H54 (cell line): ENCODE data around the gene LETM1.
"Not testable (repeated sequence)": the region's sequence is repeated elsewhere in the genome, so short reads cannot be mapped to it uniquely, and the experiment has no call there.

Source experiments
- DNase-seq: peaks from one replicate; pipeline ENCODE4 v3.0.0; 2011; ENCODE audit warnings: low spot score, mixed read lengths; ENCODE audit not compliant: insufficient read length
- FAIRE-seq: peaks from 3 replicates; lab custom pipeline; 2011; peaks lifted over from hg19 to GRCh38; lab: Jason Lieb, UNC
- POLR2A ChIP-seq: IDR thresholded peaks from 2 replicates; pipeline ENCODE4 v1.6.1; 2011; ENCODE audit warnings: low read depth, mild to moderate bottlenecking, low read length

The LETM1 gene

DNA sequence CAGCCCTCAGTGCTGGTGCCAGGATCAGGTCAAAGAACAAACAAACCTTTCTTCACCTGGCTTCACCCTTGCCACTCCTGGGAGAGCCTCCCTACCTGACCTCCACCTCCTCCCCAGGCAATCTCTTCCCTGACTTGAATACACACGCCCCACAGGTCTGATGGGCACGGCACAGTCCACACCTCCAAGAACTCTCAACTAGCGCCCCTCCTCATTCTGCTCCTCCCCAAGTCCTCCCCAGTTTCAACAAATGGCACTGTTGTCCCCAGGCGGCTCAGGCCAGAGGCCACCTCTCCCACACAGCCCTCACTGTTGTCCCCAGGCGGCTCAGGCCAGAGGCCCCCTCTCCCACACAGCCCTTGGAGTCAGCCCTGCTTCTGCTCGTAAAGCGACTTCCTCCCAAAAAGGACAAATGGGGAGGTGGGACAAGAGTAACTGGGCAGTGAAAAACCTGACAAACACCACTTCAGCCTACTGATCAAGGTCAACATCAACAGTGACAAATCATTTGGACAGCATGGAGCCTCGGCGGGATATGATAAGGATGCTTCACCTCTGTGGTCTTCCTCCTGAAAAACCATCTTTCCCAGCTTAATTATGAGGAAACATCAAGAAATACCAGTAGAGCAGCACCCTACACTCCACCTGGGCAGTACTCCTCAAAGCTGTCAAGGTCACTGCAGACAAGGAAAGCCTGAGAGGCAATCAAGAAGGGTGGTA, 2.9 kb downstream of the LETM1 start:
- FAIRE-seq: no peak
- no peak for DNase-seq
- no peak for TF ChIP-seq POLR2A

DNA sequence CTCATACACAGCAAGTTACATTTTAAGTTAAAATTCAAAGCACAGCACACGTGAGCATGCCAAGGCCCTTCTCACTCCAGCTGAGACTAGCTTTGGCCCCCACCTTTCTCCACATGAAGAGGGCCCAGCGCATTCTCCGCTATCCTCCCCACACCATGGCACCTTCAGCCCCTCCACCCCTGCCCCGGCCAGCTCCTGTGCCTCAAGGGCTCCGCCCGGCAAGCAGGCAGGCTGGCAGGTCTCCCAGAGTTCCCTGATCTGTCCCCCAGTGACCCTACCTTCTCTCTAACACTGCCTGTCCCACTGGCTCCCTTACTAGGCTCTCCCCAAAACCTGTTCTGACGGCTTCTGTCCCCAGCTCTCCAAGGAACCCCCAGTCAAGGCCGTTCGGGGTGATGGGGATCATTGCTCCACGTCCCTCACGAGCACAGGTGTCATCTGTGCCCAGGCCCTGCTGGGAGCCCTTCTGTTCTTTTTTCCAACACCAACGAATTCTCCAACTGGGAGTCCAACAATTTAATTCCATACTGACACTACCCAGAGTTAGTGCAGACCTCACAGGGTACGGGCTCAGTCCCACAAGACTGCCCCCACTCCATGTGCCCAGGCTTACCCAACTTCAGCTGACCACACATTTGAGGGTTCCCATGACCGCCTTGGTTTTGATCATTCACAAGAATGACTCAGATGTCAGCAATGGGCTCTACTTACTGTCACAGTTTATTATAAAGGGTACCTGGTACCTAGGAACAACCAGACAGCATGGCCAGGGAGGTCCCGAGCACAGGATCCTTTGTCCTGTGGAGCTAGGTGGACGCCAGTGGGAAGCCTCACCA, 4.2 kb downstream of the LETM1 start:
- no peak for DNase-seq
- FAIRE-seq: no peak
- TF ChIP-seq POLR2A: no peak

DNA sequence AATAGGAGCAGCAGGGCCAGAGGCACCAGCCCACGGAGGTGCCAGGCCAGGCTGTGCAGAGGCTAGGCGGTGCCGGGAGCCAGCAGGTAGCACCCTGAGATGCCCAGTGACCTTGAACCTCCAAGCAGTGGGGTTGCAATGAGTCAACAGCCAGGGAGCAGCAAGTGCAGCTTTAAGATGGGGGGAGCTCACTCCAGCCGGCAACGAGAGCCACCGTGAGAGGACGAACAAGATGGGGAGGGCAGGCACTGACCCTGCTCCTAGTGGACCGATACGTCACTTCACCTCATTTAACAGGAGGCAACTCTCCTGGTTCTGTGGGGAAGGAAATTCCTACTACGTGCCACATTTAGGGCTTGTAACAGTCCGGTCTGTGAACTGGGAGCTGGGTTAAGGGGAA, 4.8 kb downstream of the LETM1 start:
- DNase-seq (no peak), FAIRE-seq (no peak)
- no peak for TF ChIP-seq POLR2A

DNA sequence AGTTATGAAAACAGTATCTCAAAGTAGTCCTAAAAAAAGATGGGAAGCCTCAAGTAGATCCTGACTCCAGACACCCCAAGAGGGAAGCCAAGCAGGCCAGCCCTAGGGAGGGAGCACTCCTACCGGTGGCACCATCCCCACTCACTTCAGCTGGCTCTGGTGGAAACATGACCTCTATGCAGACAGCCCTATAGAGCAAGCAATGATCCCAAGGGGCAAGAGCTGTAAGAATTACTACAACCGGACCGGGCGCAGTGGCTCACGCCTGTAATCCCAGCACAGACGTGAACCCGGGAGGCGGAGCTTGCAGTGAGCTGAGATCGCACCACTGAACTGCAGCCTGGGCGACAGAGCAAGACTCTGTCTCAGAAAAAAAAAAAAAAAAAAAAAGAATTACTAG, 5.7 kb downstream of the LETM1 start:
- FAIRE-seq (no peak), DNase-seq (no peak)
- TF ChIP-seq POLR2A: no peak

DNA sequence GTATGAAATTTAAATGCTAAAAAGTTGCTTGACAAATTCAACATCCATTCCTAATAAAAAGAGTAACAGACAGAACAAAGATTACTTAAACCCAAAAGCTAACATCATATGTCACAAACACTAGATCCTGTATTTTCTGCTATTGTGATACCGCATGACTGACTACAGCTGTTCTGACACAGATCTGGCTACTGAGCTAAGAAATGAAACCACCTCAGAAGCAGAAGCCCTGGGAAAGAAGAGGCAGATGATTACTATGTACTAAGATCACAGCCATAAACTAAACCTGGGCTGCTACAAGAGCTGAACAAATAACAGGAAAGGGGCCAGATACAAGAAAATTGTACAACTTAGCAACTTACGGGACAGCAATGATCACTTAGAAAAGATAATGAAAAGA, 9.4 kb downstream of the LETM1 start:
- FAIRE-seq (no peak), DNase-seq (no peak)
- TF ChIP-seq POLR2A: no peak

DNA sequence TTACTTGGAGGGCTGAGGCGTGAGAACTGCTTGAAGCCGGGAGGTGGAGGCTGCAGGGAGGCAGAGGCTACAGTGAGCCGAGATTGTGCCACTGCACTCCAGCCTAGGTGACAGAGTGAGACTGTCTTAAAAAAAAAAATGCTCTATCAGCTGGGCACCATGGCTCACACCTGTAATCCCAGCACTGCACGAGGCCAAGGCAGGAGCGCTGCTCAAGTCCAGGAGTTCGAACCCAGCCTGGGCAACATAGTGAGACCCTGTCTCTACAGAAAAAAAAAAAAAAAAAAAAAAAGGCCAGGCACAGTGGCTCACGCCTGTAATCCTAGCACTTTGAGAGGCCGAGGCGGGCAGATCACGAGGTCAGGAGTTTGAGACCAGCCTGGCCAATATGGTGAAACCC, 11.3 kb downstream of the LETM1 start:
- not testable (repeated sequence) for FAIRE-seq, DNase-seq

DNA sequence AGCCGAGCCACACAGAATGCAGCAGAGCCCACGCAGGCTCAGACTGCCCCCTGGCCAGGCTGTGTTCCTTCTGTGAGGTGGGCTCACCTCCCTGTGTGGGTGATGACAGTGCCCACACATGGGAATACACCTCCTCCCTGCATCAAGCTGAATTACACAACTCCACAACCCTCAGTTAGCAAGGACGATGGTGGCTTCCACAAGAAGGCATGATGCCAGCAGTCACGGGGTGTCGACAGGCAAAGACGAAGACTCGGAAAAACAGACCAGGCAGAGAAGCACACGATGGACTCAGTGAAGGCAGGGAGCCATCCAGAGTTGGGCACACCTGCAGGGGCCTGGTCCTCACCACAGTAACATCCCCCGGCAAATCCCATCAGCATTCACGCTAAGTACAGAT, 12.1 kb downstream of the LETM1 start:
- FAIRE-seq: no peak
- no peak for DNase-seq
- TF ChIP-seq POLR2A: no peak

DNA sequence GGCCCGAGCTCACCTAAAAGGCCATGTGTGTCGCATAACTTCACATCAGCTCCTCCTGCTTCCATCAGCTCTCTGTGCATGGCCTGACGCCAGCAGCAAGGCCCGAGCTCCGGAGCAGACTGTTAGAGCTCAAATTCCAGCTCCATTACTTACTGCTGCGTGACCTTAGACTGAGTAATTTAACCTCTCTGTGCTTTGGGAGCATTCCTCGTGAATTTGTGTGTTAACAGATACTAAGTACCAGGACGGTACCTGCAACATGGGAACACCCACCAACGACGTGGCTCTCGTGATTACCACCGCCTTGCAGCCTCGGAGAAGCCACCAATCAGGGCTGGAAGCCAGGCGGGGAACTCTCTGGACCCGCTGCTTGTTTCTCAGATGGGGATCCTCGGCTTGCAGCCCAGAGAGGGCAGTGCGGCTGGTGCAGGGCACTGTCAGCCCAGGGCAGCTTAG, 12.9 kb downstream of the LETM1 start:
- FAIRE-seq: peak; percentile 76
- TF ChIP-seq POLR2A: no peak
- peak; percentile 68 for DNase-seq

DNA sequence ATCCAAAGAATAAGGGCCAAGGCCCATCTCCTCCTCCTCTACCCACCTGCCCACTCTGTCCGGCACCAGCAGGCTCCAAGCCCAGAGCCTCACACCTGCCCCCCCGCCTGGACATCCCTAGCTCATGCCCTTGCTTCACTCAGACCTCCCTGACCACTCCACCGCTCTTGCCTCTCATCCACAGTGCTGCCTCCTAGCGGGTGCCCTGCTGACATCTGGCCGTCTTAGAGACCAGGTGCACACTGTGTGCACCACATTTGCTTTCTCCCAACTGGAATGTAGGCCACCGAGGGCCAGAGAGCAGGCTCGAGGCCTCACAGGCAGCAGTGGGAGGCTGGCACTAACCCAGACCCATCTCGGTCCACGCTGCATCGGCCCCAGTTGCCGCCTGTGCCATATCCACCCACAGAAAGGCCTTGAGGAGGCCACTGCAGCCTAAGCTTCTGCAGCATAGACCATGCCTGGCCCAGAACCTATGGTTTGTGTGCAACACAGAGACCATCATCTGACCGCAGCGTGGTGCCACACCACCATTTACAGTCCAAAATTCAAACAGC, 13.5 kb downstream of the LETM1 start:
- DNase-seq: no peak
- no peak for TF ChIP-seq POLR2A
- FAIRE-seq: no peak

DNA sequence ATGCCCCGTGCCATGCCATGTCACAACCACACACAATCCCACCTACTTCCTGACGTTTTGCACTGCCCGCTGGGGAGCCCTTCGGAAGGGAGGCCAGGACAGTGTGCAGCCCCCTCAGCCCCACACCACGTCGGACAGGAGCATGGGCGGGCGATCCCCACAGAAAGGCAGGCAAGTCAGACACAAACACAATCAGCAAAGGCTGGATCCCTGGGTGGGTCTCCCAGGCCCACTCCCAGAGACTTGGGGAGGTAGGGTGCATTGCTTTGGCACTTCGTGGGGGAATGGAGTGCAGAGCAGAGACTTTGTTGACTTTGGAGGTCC, 14.1 kb downstream of the LETM1 start:
- no peak for FAIRE-seq

DNA sequence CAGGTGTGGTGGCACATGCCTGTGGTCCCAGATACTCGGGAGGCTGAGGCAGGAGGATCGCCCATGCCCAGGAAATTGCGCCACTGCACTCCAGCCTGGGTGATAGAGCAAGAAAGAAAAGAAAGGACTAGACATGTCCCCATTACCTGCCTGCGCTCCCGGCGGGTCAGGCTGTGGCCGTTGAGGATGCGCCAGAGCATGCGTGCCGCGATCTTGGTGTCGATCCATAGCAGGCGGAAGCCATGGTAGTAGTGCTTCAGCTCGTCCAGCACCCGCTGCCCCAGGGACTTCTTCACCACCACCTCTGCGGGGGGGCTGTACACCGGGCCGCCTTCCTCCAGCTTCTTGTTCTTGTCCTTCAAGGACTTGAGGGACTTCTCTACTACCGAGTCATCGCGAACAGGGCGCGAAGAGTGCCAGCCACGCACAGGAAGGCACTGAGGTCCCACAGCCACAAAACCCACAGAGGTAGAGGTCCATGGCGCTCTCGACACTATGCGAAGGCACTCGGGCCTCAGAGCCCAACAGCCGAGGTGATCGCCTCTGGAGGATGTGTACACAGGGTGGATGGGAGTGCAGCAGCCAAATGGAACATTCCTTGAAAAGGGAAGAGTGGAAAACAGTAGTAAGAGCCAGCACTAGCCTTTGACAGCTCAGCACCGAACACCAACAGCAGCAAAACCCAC, 14.6 kb downstream of the LETM1 start:
- FAIRE-seq (no peak), DNase-seq (no peak)

More for the DNA sequence above, 14.1 kb downstream of the LETM1 start:
- no peak for DNase-seq
- TF ChIP-seq POLR2A: no peak

DNA sequence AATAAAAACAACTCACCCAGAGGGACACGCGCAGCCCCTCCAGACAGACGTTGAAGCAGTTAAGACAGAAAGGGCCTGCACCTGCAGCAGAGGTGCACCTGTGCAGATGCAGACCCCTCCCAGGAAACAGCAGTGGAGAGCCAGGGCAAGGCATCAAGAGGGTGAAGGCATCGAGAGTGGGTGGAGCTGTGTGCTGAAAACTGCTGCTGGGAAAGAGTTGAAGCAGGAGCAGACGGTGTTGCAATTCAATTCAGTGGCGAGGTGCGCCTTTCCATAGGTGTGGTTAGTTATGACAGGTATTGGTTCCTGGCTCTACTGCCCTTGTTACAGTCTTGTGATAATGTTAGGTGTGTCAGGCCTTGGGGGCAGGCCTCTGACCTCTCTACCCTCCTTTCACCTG, 16.7 kb downstream of the LETM1 start:
- no peak for FAIRE-seq
- no peak for DNase-seq

More for the DNA sequence above, 14.6 kb downstream of the LETM1 start:
- TF ChIP-seq POLR2A: no peak

DNA sequence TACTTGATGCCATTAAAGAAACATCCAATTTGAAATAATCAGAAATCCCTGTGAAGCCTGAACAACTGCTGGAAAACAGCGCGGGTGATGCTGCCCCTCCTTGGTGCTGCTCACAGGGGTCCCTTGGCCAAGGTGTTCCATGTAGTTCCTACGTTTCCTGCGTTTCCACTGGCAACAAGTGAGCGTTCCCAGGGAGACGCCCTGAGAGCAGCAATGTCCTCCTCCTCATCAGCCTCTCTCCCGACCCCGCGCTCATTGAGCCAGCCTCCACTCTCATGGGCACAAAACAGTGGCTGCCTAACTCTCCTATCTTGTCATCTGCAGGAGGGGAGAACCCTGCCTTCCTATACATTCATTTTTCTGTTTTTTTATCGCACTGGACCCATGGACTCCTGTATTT, 18.9 kb downstream of the LETM1 start:
- no peak for FAIRE-seq
- TF ChIP-seq POLR2A: no peak

More for the DNA sequence above, 16.7 kb downstream of the LETM1 start:
- TF ChIP-seq POLR2A: no peak

DNA sequence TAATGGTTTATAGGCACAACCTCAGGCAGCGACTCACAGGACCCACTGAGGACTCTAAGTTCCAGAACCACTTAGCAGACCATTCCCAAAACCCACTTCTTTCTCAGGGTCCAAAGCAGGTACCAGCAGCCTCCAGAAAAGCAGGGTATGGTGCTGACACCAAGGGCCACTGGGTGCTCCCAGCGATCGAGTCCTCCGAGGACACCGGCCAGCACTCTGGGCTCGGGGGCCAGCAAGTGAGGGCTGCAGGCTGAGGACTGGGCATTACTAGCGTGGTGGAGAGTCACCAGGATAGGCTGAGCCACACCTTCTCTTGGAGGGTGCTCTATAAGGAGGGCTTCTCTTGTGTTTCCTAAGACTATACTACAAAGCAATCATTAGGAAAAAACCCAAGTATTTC, 19.3 kb downstream of the LETM1 start:
- TF ChIP-seq POLR2A: no peak
- FAIRE-seq: no peak
- no peak for DNase-seq

More for the DNA sequence above, 18.9 kb downstream of the LETM1 start:
- DNase-seq: no peak

DNA sequence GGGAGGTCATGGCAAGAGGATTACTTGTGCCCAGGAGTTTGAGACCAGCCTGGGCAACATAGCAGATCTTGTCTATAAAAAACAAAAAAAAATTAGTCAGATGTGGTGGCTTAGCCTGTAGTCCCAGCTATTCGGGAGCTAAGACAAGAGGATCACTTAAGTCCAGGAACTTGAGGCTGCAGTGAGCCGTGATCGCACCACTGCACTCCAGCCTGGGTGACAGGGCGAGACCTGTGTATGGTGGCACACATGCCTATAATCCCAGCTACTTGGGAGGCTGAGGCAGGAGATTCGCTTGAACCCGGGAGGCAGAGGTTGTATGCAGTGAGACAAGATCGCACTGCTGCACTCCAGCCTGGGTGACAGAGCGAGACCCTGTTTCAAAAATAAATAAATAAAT, 20.1 kb downstream of the LETM1 start:
- not testable (repeated sequence) for FAIRE-seq, DNase-seq
